Tibial nerve (tissue), 4 donors: ENCODE measurements around the gene PRMT5.

Source experiments
- CTCF ChIP-seq, 5 experiments: fragments of 200-600 bp in 3 of 5; fragments of 450-650 bp in 2 of 5; sonication (generic) in 3 of 5; IDR thresholded peaks; one replicate each; pipeline ENCODE4 v1.5.1; 2016 to 2019; ENCODE audit warnings: antibody characterized with exemption in 5 of 5, mild to moderate bottlenecking in 3 of 5, moderate library complexity in 2 of 5
- EP300 ChIP-seq, 2 donors: sonication (generic); formaldehyde crosslinking; IDR thresholded peaks; one replicate each; pipeline ENCODE4 v1.6.1; 2017; ENCODE audit warnings: antibody characterized with exemption in 2 of 2, mild to moderate bottlenecking in 1 of 2

DNA sequence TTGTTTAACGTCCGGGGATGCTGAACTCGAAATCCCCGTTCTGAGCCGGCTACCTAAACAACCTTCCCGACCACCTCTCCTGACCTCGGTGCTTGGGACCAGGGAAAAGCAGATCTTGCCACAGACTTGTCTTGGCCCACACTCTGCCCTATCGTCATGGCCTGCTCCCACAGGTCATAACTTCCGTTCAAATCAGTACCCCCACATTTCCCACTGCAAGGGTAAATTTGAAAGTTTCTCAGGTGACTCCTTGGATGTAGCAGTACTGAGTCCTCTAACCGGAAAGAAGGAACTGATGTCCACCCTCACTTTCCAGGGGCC is 9.6 kb downstream of the PRMT5 start:
- no peak for TF ChIP-seq CTCF (IDR thresholded peaks at IDR 0.05)
- no peak for TF ChIP-seq EP300 (IDR thresholded peaks at IDR 0.05)
